Measurements from ENCODE around the gene USH1C. TPM values are rescaled to one million over a fixed set of nuclear protein-coding genes. Genes with fewer than 3 reads are reported as not detected.
A peak's percentile ranks its signal among the peaks of the same experiment; 100 is the strongest.

The USH1C gene
- total RNA-seq, 1 experiment from 2014 or later: 35.4 TPM

DNA sequence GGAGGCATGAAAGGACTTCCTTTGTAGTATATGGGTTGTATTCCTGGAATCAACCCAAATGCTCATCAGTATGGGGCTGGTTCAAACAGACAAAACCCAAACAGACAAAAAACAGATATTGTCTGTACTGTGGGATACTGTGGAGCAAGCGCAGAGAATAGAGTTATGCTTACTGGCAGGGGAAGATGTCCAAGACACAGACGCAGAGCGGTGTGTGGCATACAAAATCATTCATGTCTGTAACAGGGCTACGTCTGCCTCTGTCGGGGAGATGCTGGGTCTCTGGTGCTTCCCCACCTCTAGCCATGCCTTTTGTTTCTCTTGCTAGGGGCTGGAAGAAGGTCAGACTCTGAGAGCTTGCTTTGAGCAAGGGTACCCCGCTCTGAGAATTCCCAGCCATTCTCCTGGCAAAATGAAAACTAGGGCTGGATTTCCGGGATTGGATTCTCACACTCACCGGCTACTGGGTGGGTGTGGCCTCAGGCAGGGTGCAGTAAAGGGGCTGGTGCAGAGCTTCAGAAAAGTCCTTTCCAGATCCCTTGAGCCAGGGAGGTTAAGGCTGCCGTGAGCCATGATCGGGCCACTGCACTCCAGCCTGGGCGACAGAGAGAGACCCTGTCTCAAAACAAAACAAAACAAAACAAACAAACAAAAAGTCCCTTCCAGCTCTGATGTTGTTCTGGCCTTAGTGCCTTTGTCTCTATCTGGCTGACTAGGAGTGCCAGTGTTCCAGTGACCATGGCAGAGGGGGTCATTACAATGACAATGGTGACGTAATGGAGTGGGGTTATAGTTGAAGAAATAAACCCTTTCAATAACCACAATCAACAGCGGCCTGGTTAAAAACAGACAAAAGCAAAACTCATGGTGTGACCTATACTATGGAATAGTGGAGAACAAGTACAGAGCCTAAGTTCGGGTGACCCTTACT, 64.7 kb downstream of the USH1C start:
- DNase-seq (ENCODE audit: extremely low read depth, low read depth): peak; percentile 42

- DNase-seq (ENCODE audit: extremely low read depth, low read depth): no peak
Observed at GRCh38 chr11:17478070-17478469, 66.1 kb downstream of the USH1C start.

DNA sequence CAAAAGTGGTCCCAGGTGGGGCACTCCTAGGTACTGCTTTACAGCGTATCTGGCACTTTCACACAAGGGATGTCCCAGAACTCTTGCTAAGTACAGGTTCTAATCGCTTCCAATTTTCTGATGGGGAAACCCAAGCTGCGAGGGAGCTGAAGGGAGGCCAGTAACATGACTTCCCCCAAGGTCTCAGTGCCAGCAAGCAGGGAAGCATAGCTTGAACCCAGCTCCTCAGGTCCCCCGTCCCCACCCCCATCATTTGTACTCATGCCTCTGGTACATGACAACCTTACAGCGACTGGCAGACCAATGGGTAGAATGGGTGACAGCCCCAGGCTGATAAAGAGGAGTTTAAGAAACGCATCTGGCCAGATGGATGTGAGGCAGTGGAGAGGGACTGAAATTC, 66.9 kb downstream of the USH1C start:
- no peak for DNase-seq (ENCODE audit: extremely low read depth, low read depth)

DNA sequence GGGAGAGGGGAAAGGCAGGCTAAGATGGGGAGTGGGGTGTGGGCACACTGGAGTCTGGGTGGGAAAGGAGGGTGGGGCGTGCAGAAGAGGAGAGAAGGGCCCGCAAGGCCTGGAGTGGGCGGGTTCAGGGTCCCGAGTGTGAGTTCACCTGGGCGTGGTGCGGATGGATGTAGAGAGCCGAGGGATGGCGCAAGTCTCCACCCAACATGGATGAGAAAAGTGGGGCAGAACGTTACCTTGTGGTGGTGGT, 67.2 kb downstream of the USH1C start:
- no peak for DNase-seq (ENCODE audit: extremely low read depth, low read depth)

GRCh38 chr11:17476317-17477083, 67.7 kb downstream of the USH1C start, which contains the start of gene ABCC8:
Gene ABCC8, minus strand, starts transcription at chr11:17476845. Its CDS starts 69 bp downstream, at chr11:17476776.
- no peak for DNase-seq (ENCODE audit: extremely low read depth, low read depth)

GRCh38 chr11:17475666-17476316, 68.4 kb downstream of the USH1C start:
- no peak for DNase-seq (ENCODE audit: extremely low read depth, low read depth)

- DNase-seq (ENCODE audit: extremely low read depth, low read depth): peak; percentile 36
Observed at GRCh38 chr11:17473071-17473744, 71.0 kb downstream of the USH1C start.

- no peak for DNase-seq (ENCODE audit: extremely low read depth, low read depth)
Observed at GRCh38 chr11:17472467-17472866, 71.7 kb downstream of the USH1C start.

GRCh38 chr11:17471501-17471900, 72.7 kb downstream of the USH1C start:
- DNase-seq (ENCODE audit: extremely low read depth, low read depth): no peak

GRCh38 chr11:17469998-17470397, 74.2 kb downstream of the USH1C start:
- DNase-seq (ENCODE audit: extremely low read depth, low read depth): no peak

- no peak for DNase-seq (ENCODE audit: extremely low read depth, low read depth)
Observed at GRCh38 chr11:17468122-17468521, 76.1 kb downstream of the USH1C start.

GRCh38 chr11:17463546-17464174, 80.6 kb downstream of the USH1C start:
- no peak for DNase-seq (ENCODE audit: extremely low read depth, low read depth)

- DNase-seq (ENCODE audit: extremely low read depth, low read depth): no peak
Observed at GRCh38 chr11:17462940-17463339, 81.3 kb downstream of the USH1C start.

DNA sequence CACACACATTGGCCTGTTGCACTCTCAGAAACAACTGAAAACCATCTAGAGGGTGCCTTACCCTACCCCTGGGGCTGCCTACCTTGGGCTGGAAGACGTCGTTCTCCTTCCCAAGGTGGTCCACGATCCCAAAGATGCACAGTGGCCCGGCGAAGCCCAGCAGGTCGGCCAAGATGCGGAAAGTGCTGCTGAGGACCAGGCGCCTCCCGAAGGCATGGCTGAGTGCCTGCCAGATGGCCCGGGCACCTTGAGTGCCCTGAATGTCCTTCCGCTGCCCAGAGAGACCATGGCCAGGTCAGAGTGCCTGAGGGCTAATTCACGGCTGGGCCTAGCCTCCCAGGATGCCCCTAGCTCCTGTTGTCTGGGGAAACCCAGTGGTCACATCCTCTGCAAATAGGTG, 83.8 kb downstream of the USH1C start:
- no peak for DNase-seq (ENCODE audit: extremely low read depth, low read depth)

DNA sequence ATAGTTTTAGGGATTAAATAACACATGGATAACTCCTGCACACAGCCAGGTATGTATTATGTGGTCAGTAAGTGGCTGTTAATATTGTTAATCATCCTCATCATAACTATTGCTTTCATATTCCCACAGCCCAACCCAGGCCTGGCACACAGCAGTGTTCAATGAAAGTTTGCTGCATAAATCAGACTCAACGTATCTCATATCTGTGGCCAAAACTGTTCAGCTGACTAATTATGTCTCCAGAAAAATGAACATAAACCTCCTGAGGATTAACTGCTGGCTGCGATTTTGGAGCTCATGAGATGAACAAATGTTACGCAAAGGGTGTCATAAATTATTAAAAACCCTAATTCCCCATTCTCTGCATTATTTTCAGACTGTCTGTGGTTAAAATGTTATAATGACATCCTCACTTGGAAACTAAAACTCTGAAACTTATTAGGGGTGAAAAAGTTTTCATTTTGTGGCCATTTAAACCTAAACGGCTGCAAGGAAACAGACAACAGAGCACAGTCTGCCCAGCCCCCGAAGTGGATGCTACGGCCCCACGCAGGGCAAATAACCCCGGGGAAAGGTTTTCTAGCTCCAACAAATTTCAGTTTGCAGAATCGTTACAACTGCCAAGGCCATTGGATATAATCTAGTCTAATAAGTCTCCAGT, 84.8 kb downstream of the USH1C start:
- no peak for DNase-seq (ENCODE audit: extremely low read depth, low read depth)

DNA sequence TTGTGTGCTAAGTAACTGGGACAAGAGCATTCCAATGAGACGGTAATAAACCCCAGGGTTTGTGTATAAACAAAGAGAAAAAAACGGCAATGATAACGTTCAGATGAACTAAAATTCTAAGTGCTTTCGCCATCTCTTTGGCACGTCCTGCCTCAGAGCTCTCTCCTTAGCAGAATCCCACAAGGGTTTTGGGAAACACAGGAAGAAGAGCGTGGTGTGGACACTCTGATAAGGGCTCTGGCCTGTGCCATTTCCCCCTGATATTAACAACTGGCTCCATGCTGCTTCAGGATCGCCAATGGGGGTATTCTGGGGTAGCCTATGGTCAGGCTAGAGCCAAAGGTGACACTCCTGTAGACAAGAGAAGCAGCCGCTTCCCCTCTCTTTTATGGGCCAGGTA, 85.9 kb downstream of the USH1C start:
- DNase-seq (ENCODE audit: extremely low read depth, low read depth): no peak

GRCh38 chr11:17457396-17458173, 86.6 kb downstream of the USH1C start:
- DNase-seq (ENCODE audit: extremely low read depth, low read depth): no peak

GRCh38 chr11:17452668-17453067, 91.5 kb downstream of the USH1C start:
- no peak for DNase-seq (ENCODE audit: extremely low read depth, low read depth)

GRCh38 chr11:17449158-17449557, 95.1 kb downstream of the USH1C start:
- DNase-seq (ENCODE audit: extremely low read depth, low read depth): no peak

All from NCI-H460 (cell line).